Measurements from ENCODE around the gene ALDH16A1. TPM values are rescaled to one million over a fixed set of nuclear protein-coding genes. Genes with fewer than 3 reads are reported as not detected.
A peak's percentile ranks its signal among the peaks of the same experiment; 100 is the strongest.

ALDH16A1 gene
- total and polyA plus RNA-seq, 10 of the 15 experiments (the other 5 are each of a cell fraction or from before 2014, with no cell fraction given), result 1.7 to 49.3 (median 18.1) TPM

DNA sequence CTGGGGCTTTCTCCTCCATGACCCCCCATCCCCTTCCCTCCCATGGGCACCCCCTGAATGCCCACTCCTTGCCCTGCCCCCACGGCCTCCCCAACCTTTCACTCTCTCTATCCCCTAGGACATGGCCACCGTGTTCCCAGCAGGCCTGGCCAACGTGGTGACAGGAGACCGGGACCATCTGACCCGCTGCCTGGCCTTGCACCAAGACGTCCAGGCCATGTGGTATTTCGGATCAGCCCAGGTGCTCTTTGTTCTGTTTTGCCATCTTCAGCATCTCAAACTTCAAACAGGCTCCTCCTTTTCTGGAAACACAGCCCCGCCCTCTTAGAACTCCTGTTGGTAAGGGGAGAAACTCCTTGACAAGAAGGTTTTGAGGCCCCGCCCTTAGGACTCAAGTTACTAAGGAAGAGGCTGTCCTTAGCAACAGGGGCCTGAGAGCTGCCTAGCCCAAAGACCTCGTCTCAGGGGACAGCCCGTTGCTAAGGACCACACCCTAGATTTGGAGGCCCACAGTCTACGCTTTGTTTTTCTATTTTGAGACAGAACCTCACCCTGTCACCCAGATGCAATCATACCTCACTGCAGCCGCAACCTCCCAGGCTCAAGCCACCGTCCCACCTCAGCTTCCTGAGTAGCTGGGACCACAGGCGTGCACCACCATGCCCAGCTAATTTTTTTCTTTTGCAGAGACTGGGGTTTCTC, 15.9 kb downstream of the ALDH16A1 start (continued):
- TF ChIP-seq JUNB (IDR thresholded peaks at IDR 0.05) (peak; percentile 22; the same call in 1 of the 2 replicates), NFYB (IDR thresholded peaks at IDR 0.05; ENCODE audit: insufficient read depth, low read depth, low read length) (0 out of 2 replicates have a peak, but pooled peaks have one; percentile 29), ZSCAN29 (IDR thresholded peaks at IDR 0.05) (no peak), YY1 (IDR thresholded peaks at IDR 0.05; ENCODE audit: low read depth, low read length) (0 out of 2 replicates have a peak, but pooled peaks have one; percentile 27), RELA (IDR thresholded peaks at IDR 0.05; ENCODE audit: borderline replicate concordance, partially characterized antibody) (no peak), SP1 (IDR thresholded peaks at IDR 0.05; ENCODE audit: low read depth, low read length) (peak; percentile 69), PAX5 (IDR thresholded peaks at IDR 0.05; ENCODE audit: borderline replicate concordance, low read depth, low read length) (peak; percentile 45; the same call in 1 of the 2 replicates), POU2F2 (IDR thresholded peaks at IDR 0.05; ENCODE audit: borderline replicate concordance, low read depth, low read length) (peak; percentile 12; the same call in 1 of the 3 replicates), TBL1XR1 (IDR thresholded peaks at IDR 0.05; ENCODE audit: low read depth, low read length) (peak; percentile 20; the same call in 1 of the 2 replicates), MEF2B (IDR thresholded peaks at IDR 0.05; ENCODE audit: partially characterized antibody, poor library complexity, severe bottlenecking) (peak; percentile 94), MXI1 (IDR thresholded peaks at IDR 0.05; ENCODE audit: low read depth, low read length) (peak; percentile 57), ZNF217 (IDR thresholded peaks at IDR 0.05) (peak; percentile 39; the same call in 1 of the 2 replicates), IKZF1 (conservative IDR thresholded peaks at IDR 0.05) (peak; percentile 54), KAT2A (conservative IDR thresholded peaks at IDR 0.05; ENCODE audit: control insufficient read depth, low read depth, low read length) (no peak), RUNX3 (IDR thresholded peaks at IDR 0.05; ENCODE audit: low read length) (peak; percentile 93), RFX5 (IDR thresholded peaks at IDR 0.05; ENCODE audit: low read depth, low read length) (no peak; the same call in 1 of the 2 replicates), ZNF384 (IDR thresholded peaks at IDR 0.05; ENCODE audit: borderline replicate concordance, low read depth, low read length) (peak; percentile 15; the same call in 1 of the 2 replicates), IRF4 (IDR thresholded peaks at IDR 0.05; ENCODE audit: low read depth, low read length) (no peak), GATAD2B (conservative IDR thresholded peaks at IDR 0.05; ENCODE audit: low read depth) (0 out of 2 replicates have a peak, but pooled peaks have one; percentile 28), CREM (IDR thresholded peaks at IDR 0.05; ENCODE audit: low read depth) (peak; percentile 75), NKRF (conservative IDR thresholded peaks at IDR 0.05) (no peak), SMARCA5 (IDR thresholded peaks at IDR 0.05) (peak; percentile 65; the same call in 1 of the 2 replicates), MTA2 (IDR thresholded peaks at IDR 0.05; ENCODE audit: low read depth) (peak; percentile 39; the same call in 1 of the 2 replicates), FOS (IDR thresholded peaks at IDR 0.05; ENCODE audit: borderline replicate concordance, extremely low read depth, insufficient read length) (no peak)
- TF ChIP-seq, protein P1, sequence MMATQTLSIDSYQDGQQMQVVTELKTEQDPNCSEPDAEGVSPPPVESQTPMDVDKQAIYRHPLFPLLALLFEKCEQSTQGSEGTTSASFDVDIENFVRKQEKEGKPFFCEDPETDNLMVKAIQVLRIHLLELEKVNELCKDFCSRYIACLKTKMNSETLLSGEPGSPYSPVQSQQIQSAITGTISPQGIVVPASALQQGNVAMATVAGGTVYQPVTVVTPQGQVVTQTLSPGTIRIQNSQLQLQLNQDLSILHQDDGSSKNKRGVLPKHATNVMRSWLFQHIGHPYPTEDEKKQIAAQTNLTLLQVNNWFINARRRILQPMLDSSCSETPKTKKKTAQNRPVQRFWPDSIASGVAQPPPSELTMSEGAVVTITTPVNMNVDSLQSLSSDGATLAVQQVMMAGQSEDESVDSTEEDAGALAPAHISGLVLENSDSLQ (IDR thresholded peaks at IDR 0.05), result peak; percentile 88
- TF ChIP-seq, protein P2, sequence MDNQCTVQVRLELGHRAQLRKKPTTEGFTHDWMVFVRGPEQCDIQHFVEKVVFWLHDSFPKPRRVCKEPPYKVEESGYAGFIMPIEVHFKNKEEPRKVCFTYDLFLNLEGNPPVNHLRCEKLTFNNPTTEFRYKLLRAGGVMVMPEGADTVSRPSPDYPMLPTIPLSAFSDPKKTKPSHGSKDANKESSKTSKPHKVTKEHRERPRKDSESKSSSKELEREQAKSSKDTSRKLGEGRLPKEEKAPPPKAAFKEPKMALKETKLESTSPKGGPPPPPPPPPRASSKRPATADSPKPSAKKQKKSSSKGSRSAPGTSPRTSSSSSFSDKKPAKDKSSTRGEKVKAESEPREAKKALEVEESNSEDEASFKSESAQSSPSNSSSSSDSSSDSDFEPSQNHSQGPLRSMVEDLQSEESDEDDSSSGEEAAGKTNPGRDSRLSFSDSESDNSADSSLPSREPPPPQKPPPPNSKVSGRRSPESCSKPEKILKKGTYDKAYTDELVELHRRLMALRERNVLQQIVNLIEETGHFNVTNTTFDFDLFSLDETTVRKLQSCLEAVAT (IDR thresholded peaks at IDR 0.05), result peak; percentile 70

Data from GM12878 (cell line).